ENCODE results near the gene SHMT2.
"Not testable (repeated sequence)": the region's sequence is repeated elsewhere in the genome, so short reads cannot be mapped to it uniquely, and the experiment has no call there.

The SHMT2 gene

DNA sequence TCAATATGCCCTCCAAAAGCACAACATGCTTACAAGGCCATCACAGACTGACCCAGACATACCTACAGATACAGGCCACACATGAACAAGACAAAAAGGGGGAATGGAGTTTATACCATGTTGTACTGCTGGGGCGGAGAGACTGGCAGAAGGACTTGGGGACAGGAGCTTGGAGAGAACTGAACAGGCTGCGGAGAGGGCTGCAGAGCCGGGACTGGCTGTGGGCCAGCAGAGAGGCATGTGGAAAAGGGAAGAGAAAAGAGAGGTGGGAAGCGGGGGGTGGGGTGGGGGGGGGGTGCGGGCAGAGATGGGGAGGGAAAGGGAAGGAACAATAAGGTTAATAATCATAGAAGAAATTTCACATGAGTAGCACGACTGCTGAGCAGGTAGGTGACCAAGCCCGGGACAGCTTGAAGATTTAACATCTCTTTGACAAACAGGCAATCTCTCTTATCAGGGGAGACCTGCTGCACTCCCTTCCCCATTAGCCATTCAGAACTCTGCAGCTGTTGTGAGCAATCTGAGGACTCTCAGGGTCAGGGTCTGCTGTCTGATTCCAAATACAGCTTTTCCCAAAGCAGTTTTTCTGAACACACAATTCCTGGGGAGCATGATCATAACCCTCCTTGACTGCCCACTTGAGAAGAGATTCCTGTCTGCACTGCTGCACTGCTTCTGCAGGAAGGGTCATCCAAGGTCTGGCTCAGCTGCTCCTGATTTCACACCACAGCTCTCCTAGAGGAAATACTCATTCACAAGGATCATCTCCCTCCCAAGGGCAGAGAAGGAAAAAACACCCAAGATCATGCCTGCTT, 43.0 kb downstream of the SHMT2 start:
- no peak for DNase-seq

DNA sequence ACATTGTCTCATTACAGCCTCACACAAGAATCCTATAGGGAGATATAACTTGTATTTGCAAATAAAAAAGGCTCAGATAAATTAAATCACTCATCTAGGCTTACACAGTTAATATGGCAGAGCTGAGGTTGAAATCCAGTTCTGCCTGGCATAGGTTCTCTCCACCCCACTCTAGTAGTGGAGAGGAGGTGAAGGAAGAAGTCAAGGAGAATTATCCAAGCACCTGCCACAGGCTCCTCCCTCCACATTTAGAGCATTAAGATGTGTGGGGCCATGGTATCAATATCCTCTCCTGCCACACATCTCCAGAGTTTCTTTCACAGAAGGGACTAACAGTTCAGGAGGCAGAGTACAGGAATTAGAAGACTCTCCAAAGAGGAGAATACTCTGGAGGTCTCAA, 44.0 kb downstream of the SHMT2 start:
- DNase-seq: no peak

GRCh38 chr12:57276233-57276632, 46.7 kb downstream of the SHMT2 start:
- not testable (repeated sequence) for DNase-seq

DNA sequence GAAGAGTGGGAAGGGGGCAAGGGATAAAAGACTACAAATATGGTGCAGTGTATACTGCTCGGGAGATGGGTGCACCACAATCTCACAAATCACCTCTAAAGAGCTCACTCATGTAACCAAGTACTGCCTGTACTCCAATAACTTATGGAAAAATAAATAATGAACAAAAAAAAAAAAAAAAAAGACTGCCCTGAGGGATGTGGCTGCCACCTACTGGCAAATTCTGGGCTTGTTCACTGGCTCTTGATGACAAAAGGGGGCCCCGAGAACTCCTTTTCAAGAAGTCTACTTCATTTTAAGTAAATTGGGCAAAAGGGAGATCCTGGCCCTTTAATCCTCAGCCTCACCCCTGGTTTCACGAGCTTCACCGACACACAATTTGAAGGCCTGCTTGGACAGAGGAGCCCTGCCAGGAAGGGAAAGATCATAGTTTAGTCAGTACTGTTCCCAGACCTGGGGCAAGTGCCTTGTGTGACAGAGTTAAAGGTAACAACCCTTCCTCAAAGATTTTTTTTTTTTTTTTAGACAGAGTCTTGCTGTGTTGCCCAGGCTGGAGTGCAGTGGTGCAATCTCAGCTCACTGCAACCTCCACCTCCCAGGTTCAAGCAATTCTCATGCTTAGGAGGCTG, 47.5 kb downstream of the SHMT2 start:
- DNase-seq: no peak

DNA sequence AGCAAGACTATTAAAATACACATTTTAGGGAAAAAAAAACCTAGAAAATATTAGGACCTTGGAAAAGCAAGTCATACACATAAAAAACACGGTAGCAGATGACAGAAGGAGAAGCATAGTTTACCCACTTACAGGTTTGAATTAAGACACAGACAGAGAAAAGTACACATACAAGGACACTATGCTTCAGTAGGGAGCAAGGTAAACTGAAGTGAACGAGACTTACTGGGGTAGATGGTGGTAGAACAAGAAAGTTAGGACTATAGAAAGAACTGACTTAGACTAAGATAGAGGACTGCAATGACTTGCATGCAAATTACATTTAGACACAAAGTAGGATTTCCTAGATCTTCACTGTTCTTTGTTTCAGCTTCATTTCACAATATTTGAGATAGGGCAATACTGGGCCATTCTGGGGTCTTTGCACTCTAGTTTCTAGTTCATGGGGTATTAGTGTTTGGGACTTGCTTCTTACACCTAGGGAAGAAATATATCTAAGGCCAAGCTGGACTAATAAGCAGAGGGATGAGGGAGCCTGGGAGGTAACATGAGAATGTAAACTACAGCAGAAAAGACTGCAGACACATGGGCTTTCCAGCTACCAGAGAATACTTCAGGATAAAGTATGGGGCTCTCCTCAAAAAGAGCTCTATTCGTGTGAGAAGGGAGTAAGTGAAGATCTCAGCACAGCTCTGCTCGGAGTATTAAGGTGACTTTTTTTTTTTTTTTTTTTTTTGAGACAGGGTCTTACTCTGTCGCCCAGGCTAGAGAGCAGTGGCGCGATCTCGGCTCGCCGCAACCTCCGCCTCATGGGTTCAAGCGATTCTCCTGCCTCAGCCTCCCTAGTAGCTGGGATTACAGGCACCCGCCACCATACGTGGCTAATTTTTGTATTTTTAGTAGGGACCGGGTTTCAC, 49.2 kb downstream of the SHMT2 start:
- no peak for DNase-seq

- DNase-seq: no peak
Observed at GRCh38 chr12:57280211-57281062, 50.9 kb downstream of the SHMT2 start.

DNA sequence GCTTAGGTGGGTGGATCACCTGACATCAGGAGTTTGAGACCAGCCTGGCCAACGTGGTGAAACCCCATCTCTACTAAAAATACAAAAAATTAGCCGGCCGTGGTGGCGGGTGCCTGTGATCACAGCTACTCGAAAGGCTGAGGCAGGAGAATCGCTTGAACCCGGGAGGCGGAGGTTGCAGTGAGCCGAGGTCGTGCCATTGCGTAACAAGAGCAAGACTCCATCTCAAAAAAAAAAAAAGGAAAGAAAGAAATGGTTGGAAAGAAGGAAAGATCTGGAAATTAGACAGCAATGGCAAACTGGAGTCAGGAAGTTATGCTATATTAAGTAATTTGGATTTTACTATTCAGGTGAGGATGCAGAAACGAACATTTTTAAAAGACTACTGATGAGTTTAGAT, 52.6 kb downstream of the SHMT2 start:
- DNase-seq: not testable (repeated sequence)
